Measurements from ENCODE around the gene GNB1. TPM values are rescaled to one million over a fixed set of nuclear protein-coding genes. Genes with fewer than 3 reads are reported as not detected.
A peak's percentile ranks its signal among the peaks of the same experiment; 100 is the strongest.

The GNB1 gene
- total RNA-seq, 1 experiment from 2014 or later = 93.7 TPM

DNA sequence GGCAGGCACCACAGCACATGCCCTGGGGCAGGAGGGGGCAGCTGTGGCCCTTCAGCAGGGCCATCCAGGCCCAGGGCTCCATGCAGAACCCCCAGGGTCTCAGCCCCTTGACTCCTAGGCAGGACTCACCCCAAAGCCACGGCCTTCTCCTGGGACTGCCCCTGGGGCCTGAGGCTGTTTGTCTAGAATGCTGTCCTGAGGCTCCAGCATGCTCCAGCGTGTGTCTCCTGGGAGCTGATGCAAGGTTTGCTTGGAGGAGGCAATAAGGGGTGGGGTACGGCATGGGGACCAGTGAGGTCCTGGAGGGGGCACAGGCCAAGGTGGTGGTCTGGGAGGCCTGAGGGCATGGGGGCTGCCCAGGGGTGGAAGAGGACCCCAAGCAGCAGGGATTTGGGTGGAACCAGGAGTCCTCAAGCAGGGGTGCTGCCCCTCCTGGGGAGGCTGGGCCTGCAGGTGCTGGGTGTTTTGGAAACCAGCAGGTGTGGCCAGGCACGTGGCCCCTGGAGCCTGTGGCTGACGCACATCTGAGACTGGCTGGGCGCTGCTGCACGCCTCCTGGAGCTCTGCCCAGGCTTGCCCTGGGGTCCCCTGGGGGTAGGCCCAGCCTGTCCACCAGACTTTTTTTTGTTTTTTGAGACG is 16.3 kb upstream of the GNB1 start:
- Histone ChIP-seq H3K9ac (ENCODE audit: low read length) (peak overlapping the region; percentile 50), H3K4me3 (ENCODE audit: low read length) (no peak overlapping the region), H3K9me3 (ENCODE audit: low read length) (peaks cover 4% of the 10 kb centered on the region; the same call in 1 of the 2 replicates), H4K20me1 (ENCODE audit: insufficient read depth, low read depth, low read length) (no peaks in the 10 kb centered on the region), H3K4me2 (ENCODE audit: low read depth, low read length, poor library complexity, severe bottlenecking) (peak overlapping the region; percentile 96), H2AFZ (ENCODE audit: low read length) (no peak overlapping the region), H3K27me3 (ENCODE audit: low read length) (no peaks in the 10 kb centered on the region), H3K79me2 (ENCODE audit: low read length) (0 out of 2 replicates have a peak, but pooled peaks cover 5% of the 10 kb centered on the region), H3K36me3 (ENCODE audit: insufficient read depth, low read length) (no peaks in the 10 kb centered on the region), H3K4me1 (ENCODE audit: low read length) (peaks cover 34% of the 10 kb centered on the region), H3K9me2 (replicated peaks; ENCODE audit: insufficient read depth, low read length) (no peaks in the 10 kb centered on the region), H3K27ac (ENCODE audit: low read length) (peak overlapping the region; percentile 83)
- DNase-seq = peak; percentile 72

DNA sequence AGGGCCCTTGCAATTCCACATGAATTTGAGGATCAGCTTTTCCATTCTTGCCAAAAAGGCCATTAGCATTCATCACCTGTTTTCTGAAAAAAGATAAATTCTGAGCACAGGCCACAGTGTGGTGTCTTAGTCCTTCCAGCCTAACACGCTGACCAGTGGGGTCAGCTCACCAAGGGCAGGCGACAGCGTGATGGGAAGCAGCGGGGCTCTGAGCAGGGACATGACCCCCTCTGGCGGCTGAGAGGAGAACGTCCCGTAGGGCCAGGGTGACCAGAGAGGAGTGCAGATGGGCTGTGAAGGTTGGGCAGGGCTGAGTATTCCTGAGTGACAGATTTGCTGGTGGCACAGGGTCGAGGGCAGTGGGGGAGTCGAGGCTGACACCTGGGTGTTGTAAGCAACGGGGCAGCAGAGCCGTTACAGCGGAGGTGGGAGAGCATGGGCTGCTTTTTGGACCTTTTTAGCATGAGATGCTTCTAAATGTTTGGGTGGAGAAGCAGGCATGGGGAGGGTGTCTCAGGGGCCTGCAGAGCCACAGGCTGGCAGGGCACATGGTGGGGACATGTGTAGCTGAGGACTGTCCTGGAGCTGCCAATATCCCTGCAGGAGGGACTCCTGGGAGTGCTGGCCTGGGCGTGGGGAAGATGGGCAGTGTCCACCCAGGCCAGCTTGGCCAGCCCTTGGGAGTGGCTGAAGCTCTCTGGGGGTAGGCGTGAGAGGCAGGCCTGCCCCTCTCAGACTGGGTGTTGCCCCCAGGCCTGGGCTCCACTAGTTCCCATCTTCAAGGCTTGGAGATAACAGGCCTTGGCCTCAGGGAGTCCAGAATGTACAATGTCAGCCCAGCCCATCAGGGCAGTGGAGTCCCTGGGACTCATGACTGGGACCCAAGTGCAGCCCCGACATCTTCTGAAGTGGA is 15.6 kb upstream of the GNB1 start:
- H2AFZ ChIP-seq (ENCODE audit: low read length) = no peak overlapping the region
- H4K20me1 ChIP-seq (ENCODE audit: insufficient read depth, low read depth, low read length) = no peaks in the 10 kb centered on the region
- H3K36me3 ChIP-seq (ENCODE audit: insufficient read depth, low read length) = no peaks in the 10 kb centered on the region
- H3K27me3 ChIP-seq (ENCODE audit: low read length) = no peaks in the 10 kb centered on the region
- H3K9ac ChIP-seq (ENCODE audit: low read length) = peak overlapping the region; percentile 50
- DNase-seq = peak; percentile 87
- no peaks in the 10 kb centered on the region for H3K9me2 ChIP-seq (replicated peaks; ENCODE audit: insufficient read depth, low read length)
- peak overlapping the region; percentile 83 for H3K27ac ChIP-seq (ENCODE audit: low read length)
- H3K9me3 ChIP-seq (ENCODE audit: low read length) = peaks cover 4% of the 10 kb centered on the region; the same call in 1 of the 2 replicates
- peaks cover 34% of the 10 kb centered on the region for H3K4me1 ChIP-seq (ENCODE audit: low read length)
- H3K4me3 ChIP-seq (ENCODE audit: low read length) = no peak overlapping the region
- H3K4me2 ChIP-seq (ENCODE audit: low read depth, low read length, poor library complexity, severe bottlenecking) = peak overlapping the region; percentile 96
- 0 out of 2 replicates have a peak, but pooled peaks cover 5% of the 10 kb centered on the region for H3K79me2 ChIP-seq (ENCODE audit: low read length)

DNA sequence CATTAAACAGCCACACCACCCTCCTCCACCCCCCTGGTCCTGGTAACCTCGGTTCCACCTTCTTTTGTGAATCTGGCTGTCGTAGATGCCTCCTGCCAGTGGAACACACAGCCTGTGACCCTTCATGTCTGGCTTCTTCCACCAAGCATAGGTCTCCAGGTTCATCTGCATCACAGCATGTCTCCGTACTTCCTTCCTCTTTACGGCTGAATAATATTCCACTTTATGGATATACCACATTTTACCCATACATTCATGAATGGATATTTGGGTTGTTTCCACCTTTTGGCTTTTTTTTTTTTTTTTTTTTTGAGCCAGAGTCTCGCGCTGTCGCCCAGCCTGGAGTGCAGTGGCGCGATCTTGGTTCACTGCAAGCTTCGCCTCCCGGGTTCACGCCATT is 12.3 kb upstream of the GNB1 start:
- no peaks in the 10 kb centered on the region for H3K36me3 ChIP-seq (ENCODE audit: insufficient read depth, low read length)
- no peaks in the 10 kb centered on the region for H3K27me3 ChIP-seq (ENCODE audit: low read length)
- H3K27ac ChIP-seq (ENCODE audit: low read length) = no peak overlapping the region
- peaks cover 27% of the 10 kb centered on the region for H3K4me1 ChIP-seq (ENCODE audit: low read length)
- no peak overlapping the region for H3K4me3 ChIP-seq (ENCODE audit: low read length)
- no peaks in the 10 kb centered on the region for H4K20me1 ChIP-seq (ENCODE audit: insufficient read depth, low read depth, low read length)
- no peak overlapping the region for H3K9ac ChIP-seq (ENCODE audit: low read length)
- no peaks in the 10 kb centered on the region for H3K9me2 ChIP-seq (replicated peaks; ENCODE audit: insufficient read depth, low read length)
- H2AFZ ChIP-seq (ENCODE audit: low read length) = no peak overlapping the region
- 0 out of 2 replicates have a peak, but pooled peaks cover 3% of the 10 kb centered on the region for H3K79me2 ChIP-seq (ENCODE audit: low read length)
- no peak for DNase-seq
- H3K4me2 ChIP-seq (ENCODE audit: low read depth, low read length, poor library complexity, severe bottlenecking) = no peak overlapping the region
- H3K9me3 ChIP-seq (ENCODE audit: low read length) = peaks cover 4% of the 10 kb centered on the region; the same call in 1 of the 2 replicates

DNA sequence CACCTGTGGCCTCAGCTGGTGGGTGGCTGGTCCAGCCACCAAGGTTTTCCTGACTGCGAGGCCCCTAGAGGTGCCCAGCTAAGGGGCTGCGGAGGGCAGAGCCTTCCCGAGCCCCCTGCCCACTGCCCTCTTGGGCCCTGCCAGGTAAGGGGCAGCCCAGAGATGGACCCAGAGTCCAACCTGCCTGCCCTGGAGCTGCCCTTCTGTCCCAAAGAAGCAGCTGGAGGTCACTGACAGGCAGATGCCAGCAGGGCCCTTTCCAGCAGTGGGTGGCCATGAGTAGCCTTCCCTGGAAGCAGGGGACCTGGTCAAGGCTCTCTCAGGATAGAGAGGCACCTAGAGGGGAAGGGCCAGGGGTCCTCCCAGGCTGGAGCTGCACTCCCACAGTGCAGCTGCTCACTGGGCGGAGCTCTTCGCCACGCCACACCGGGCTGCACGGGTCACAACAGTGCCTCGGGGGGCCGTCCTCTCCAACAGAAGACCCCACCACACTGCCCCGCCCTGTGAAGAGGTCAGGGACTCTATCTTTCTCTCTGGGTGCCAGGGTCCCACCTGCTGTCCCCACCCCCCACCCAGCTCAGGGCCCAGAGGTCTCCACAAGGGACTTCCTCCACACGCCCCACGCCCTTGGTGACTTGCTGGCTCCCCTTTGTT is 10.9 kb upstream of the GNB1 start:
- Histone ChIP-seq H3K36me3 (ENCODE audit: insufficient read depth, low read length) (no peaks in the 10 kb centered on the region), H3K4me2 (ENCODE audit: low read depth, low read length, poor library complexity, severe bottlenecking) (no peak overlapping the region), H3K9me2 (replicated peaks; ENCODE audit: insufficient read depth, low read length) (no peaks in the 10 kb centered on the region), H3K4me1 (ENCODE audit: low read length) (peaks cover 12% of the 10 kb centered on the region), H3K27ac (ENCODE audit: low read length) (no peak overlapping the region), H2AFZ (ENCODE audit: low read length) (no peak overlapping the region), H3K79me2 (ENCODE audit: low read length) (no peaks in the 10 kb centered on the region), H4K20me1 (ENCODE audit: insufficient read depth, low read depth, low read length) (no peaks in the 10 kb centered on the region), H3K27me3 (ENCODE audit: low read length) (no peaks in the 10 kb centered on the region), H3K9ac (ENCODE audit: low read length) (no peak overlapping the region), H3K4me3 (ENCODE audit: low read length) (no peak overlapping the region), H3K9me3 (ENCODE audit: low read length) (peaks cover 4% of the 10 kb centered on the region; the same call in 1 of the 2 replicates)
- DNase-seq = no peak

DNA sequence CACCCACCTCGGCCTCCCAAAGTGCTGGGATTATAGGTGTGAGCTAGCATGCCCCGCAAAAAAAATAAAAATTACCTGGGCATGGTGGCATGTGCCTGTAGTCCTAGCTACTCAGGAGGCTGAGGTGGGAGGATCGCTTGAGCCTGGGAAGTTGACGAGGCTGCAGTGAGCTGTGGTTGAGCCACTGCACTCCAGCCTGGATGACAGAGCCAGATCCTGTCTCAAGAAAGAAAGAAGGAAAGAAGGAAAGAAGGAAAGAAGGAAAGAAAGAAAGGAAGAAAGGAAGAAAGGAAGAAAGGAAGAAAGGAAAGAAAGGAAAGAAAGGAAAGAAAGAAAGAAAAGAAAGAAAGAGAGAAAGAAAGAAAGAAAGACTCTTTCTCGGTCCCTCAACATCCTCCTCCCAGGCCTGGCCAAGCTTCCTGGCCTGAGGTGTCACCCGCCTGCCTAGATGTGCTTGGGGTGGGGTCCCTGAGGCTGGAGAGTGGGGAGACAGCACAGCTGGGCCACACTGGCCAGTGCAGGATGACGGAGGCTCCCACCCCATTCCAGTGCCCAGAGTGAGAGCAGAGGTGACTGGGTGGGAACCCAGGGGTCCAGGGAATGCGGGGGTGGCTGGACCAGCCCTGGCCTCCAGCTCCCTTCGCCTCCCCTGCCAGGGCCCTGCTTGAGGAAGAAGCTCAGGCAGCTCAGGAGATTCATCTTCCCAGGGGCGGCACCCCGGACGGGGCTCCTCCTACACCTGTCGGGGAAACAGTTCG is 10.2 kb upstream of the GNB1 start:
- Histone ChIP-seq H3K4me2 (ENCODE audit: low read depth, low read length, poor library complexity, severe bottlenecking) (no peak overlapping the region), H3K4me1 (ENCODE audit: low read length) (peaks cover 7% of the 10 kb centered on the region), H3K79me2 (ENCODE audit: low read length) (no peaks in the 10 kb centered on the region), H4K20me1 (ENCODE audit: insufficient read depth, low read depth, low read length) (no peaks in the 10 kb centered on the region), H3K9me2 (replicated peaks; ENCODE audit: insufficient read depth, low read length) (no peaks in the 10 kb centered on the region), H3K27me3 (ENCODE audit: low read length) (no peaks in the 10 kb centered on the region), H3K27ac (ENCODE audit: low read length) (no peak overlapping the region), H3K36me3 (ENCODE audit: insufficient read depth, low read length) (no peaks in the 10 kb centered on the region), H2AFZ (ENCODE audit: low read length) (no peak overlapping the region), H3K9me3 (ENCODE audit: low read length) (peaks cover 4% of the 10 kb centered on the region; the same call in 1 of the 2 replicates), H3K9ac (ENCODE audit: low read length) (no peak overlapping the region), H3K4me3 (ENCODE audit: low read length) (no peak overlapping the region)
- DNase-seq = no peak

DNA sequence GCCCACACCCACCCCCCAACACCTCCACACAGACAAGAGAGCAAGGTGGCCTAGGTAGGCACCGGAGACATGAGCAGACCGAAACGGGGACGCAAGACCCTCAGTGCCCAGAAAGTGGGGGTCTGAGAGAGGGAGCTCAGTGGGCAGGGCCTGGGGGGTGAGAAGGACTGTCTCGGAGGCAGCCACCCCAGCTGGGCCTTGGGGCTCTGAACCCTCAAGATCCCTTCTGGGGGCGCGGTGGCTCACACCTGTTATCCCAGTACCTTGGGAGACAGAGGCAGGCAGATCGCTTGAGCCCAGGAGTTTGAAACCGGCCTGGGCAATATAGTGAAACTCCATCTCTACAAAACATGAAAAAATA is 9.1 kb upstream of the GNB1 start:
- Histone ChIP-seq H3K4me3 (ENCODE audit: low read length) (no peak overlapping the region), H2AFZ (ENCODE audit: low read length) (no peak overlapping the region), H3K27ac (ENCODE audit: low read length) (no peak overlapping the region), H3K79me2 (ENCODE audit: low read length) (no peaks in the 10 kb centered on the region), H3K36me3 (ENCODE audit: insufficient read depth, low read length) (no peaks in the 10 kb centered on the region), H4K20me1 (ENCODE audit: insufficient read depth, low read depth, low read length) (no peaks in the 10 kb centered on the region), H3K9me2 (replicated peaks; ENCODE audit: insufficient read depth, low read length) (no peaks in the 10 kb centered on the region), H3K9me3 (ENCODE audit: low read length) (peaks cover 4% of the 10 kb centered on the region; the same call in 1 of the 2 replicates), H3K4me2 (ENCODE audit: low read depth, low read length, poor library complexity, severe bottlenecking) (no peak overlapping the region), H3K4me1 (ENCODE audit: low read length) (peaks cover 16% of the 10 kb centered on the region), H3K9ac (ENCODE audit: low read length) (no peak overlapping the region), H3K27me3 (ENCODE audit: low read length) (no peaks in the 10 kb centered on the region)
- DNase-seq = no peak

DNA sequence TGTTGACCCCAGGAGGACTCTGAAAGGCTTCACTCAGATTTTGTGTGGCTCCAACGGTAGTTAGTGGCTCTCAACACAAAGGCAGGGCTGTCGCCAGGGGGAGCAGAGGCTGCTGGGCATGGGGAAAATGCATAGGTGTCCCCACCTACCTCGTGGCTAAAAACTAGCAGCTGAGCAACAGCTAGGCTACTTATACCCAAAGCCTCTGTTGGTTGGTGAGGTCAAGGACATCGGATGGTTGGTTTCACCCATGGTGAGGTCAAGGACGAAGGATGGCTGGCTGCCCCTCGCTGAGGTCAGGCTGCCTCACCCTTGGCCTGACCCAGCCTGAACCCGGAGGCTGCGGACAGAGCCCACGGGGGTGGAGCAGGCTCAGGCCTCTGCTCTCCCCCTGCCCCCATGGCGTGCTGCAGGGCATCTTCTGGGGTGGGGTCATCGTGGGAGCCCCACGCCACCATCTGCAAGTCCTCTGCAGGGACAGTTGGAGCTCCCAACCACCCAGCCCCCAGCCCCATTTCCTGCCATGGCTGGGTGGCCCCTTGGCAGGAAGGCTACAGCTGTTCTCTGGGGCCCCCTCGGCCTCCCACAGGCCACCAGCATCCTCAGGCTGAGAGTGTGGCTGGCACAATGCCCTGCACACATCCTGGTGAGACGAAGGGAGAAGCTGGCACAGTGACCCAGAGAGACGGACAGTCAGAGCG is 8.5 kb upstream of the GNB1 start:
- H3K36me3 ChIP-seq (ENCODE audit: insufficient read depth, low read length) = no peaks in the 10 kb centered on the region
- H4K20me1 ChIP-seq (ENCODE audit: insufficient read depth, low read depth, low read length) = no peaks in the 10 kb centered on the region
- H3K79me2 ChIP-seq (ENCODE audit: low read length) = no peaks in the 10 kb centered on the region
- H3K4me3 ChIP-seq (ENCODE audit: low read length) = no peak overlapping the region
- H3K9me2 ChIP-seq (replicated peaks; ENCODE audit: insufficient read depth, low read length) = no peaks in the 10 kb centered on the region
- no peaks in the 10 kb centered on the region for H3K27me3 ChIP-seq (ENCODE audit: low read length)
- H3K27ac ChIP-seq (ENCODE audit: low read length) = no peak overlapping the region
- no peak overlapping the region for H3K4me2 ChIP-seq (ENCODE audit: low read depth, low read length, poor library complexity, severe bottlenecking)
- peaks cover 4% of the 10 kb centered on the region; the same call in 1 of the 2 replicates for H3K9me3 ChIP-seq (ENCODE audit: low read length)
- H3K4me1 ChIP-seq (ENCODE audit: low read length) = peaks cover 22% of the 10 kb centered on the region
- H2AFZ ChIP-seq (ENCODE audit: low read length) = no peak overlapping the region
- no peak overlapping the region for H3K9ac ChIP-seq (ENCODE audit: low read length)
- peak; percentile 76 for DNase-seq
